HG02763 (cell line): ENCODE measurements around the gene ANHX.

ENCODE experiments used
- ATAC-seq: cut with Tn5 transposase; IDR thresholded peaks from one replicate; pipeline ENCODE4 v1.9.1; 2021; ENCODE audit warnings: mild to moderate bottlenecking, moderate library complexity; ENCODE audit not compliant: unreplicated experiment

ANHX gene

GRCh38 chr12:133203344-133204263, 32.1 kb downstream of the ANHX start:
- ATAC-seq: no peak

- no peak for ATAC-seq
These were observed 33.0 kb downstream of the ANHX start for GRCh38 chr12:133202493-133203343.

- no peak for ATAC-seq
These were observed 33.8 kb downstream of the ANHX start for GRCh38 chr12:133201888-133202287.

GRCh38 chr12:133192847-133193246, 42.8 kb downstream of the ANHX start:
- ATAC-seq: no peak

GRCh38 chr12:133190176-133190575, 45.5 kb downstream of the ANHX start:
- ATAC-seq: no peak

GRCh38 chr12:133181238-133181959, 54.3 kb downstream of the ANHX start, which contains the start of gene ZNF268:
Gene ZNF268, plus strand, starts transcription at chr12:133181495. Its CDS starts 503 bp downstream, at chr12:133181998.
- peak; percentile 93 for ATAC-seq

GRCh38 chr12:133180669-133181068, 55.0 kb downstream of the ANHX start:
- no peak for ATAC-seq

GRCh38 chr12:133174901-133175300, 60.8 kb downstream of the ANHX start:
- no peak for ATAC-seq

GRCh38 chr12:133172491-133172890, 63.2 kb downstream of the ANHX start:
- ATAC-seq: no peak
